ENCODE measurements around the gene LSM8. TPM values are rescaled to one million over a fixed set of nuclear protein-coding genes. Genes with fewer than 3 reads are reported as not detected.

Gene LSM8
- total and polyA plus RNA-seq, 8 donors = 7.9 to 24.6 (median 10.4) TPM

DNA sequence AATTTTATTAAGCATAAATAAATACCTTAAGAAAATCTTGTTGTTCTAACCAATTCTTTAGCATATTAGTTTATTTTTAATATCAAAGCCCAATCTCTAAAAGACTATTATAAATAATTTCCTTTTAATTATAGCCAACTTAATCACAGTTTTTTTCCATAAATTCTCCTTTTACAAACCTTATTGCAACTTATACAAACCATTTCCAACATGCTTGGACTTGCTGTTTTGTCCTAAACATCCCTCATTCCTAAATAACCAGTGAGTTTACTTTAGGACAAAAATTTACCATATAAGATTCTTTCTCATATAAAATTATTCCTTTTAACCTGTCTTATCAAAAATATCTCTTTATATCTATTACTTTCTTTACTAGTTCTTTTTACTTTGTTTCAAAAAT is 25.2 kb upstream of the LSM8 start:
- DNase-seq = no peak
- Histone ChIP-seq H3K27ac (no peak overlapping the region), H3K4me1 (no peaks in the 10 kb centered on the region), H3K4me3 (no peak overlapping the region), H3K27me3 (no peaks in the 10 kb centered on the region), H3K9me3 (no peaks in the 10 kb centered on the region), H3K36me3 (no peaks in the 10 kb centered on the region)
- intact Hi-C loops (cut with DNase I) = loop anchor here in 1 of 3 donors (10.0 kb wide), 1 partner anchor 414 kb away; no protein-coding TSS in a partner anchor
- FAIRE-seq = no peak
- no peak for ATAC-seq
- TF ChIP-seq, protein P1, sequence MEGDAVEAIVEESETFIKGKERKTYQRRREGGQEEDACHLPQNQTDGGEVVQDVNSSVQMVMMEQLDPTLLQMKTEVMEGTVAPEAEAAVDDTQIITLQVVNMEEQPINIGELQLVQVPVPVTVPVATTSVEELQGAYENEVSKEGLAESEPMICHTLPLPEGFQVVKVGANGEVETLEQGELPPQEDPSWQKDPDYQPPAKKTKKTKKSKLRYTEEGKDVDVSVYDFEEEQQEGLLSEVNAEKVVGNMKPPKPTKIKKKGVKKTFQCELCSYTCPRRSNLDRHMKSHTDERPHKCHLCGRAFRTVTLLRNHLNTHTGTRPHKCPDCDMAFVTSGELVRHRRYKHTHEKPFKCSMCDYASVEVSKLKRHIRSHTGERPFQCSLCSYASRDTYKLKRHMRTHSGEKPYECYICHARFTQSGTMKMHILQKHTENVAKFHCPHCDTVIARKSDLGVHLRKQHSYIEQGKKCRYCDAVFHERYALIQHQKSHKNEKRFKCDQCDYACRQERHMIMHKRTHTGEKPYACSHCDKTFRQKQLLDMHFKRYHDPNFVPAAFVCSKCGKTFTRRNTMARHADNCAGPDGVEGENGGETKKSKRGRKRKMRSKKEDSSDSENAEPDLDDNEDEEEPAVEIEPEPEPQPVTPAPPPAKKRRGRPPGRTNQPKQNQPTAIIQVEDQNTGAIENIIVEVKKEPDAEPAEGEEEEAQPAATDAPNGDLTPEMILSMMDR (IDR thresholded peaks at IDR 0.05) = no peak

DNA sequence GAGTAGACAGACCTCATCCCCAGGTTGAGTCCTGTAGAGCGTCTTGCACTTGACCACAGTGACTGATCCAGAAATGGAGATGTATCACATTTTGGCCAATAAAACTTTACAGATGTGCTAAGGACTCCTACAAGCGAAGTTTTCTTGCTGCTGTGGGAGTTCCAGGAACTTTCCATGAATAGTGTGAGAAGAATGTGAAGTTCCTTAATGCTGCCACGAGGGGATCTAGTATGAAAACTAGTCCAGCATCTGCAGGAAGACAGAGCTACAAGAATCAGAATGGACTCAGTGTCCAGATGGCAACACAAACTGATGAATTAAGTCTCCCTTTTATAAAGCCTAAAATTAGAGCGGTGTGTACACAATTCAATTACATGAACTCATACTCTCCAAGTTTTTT is 14.8 kb upstream of the LSM8 start:
- WGBS, 2 donors = 69 to 75% methylated on average over 4 of the region's 4 CpGs

DNA sequence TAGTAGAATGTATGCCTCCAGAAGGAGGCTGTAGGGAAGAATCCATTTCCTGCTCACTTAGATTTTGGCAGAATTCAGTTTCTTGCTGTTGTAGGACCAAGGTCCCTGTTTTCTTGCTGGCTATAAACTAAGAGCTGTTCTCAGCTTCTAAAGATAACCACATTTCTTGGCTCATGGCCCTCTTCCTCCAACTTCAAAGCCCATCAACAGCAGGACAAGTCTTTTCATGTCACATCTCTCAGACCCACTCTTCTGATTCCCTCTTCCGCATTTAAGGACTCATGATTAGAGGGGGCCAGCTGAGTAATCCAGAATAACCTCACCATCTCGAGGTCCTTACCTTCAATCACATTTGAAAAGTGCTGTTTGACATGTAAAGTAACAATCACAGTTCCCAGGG is 8.2 kb upstream of the LSM8 start:
- ATAC-seq (no peak), DNase-seq (no peak), FAIRE-seq (no peak)
- H3K4me1 ChIP-seq = no peaks in the 10 kb centered on the region
- H3K27ac ChIP-seq = no peak overlapping the region
- H3K27me3 ChIP-seq = no peaks in the 10 kb centered on the region
- H3K9me3 ChIP-seq = no peaks in the 10 kb centered on the region
- 72 to 78% methylated on average over 2 of the region's 2 CpGs for WGBS, 2 donors
- no peaks in the 10 kb centered on the region for H3K36me3 ChIP-seq
- no peak overlapping the region for H3K4me3 ChIP-seq
- intact Hi-C loops (cut with DNase I) = no loop called here
- TF ChIP-seq, protein P1 (IDR thresholded peaks at IDR 0.05) = no peak

More for the DNA sequence above, 14.8 kb upstream of the LSM8 start:
- Histone ChIP-seq H3K4me3 (no peak overlapping the region), H3K4me1 (no peaks in the 10 kb centered on the region), H3K9me3 (no peaks in the 10 kb centered on the region), H3K27me3 (peaks cover 0 to 6% (median 0%) of the 10 kb centered on the region in 4 donors), H3K27ac (no peak overlapping the region), H3K36me3 (no peaks in the 10 kb centered on the region)
- TF ChIP-seq, protein P1 (IDR thresholded peaks at IDR 0.05) = no peak
- ATAC-seq (no peak), DNase-seq (no peak), FAIRE-seq (no peak)
- intact Hi-C loops (cut with DNase I) = no loop called here

DNA sequence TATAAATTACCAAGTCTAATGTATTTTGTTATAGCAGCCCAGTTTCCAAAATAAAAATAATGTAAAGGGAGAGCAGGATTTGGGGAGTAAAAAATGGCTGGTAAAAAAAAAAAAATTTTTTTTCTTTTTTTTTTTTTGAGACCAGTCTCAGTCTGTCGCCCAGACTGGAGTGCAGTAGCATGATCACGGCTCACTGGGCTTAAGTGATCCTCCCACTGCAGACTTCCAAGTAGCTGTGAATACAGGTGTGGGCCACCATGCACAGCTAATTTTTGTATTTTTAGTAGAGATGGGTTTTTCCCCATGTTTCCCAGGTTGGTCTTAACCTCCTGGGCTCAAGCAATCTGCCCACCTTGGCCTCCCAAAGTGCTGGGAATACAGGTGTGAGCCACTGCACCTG is 4.8 kb upstream of the LSM8 start:
- intact Hi-C loops (cut with DNase I) = no loop called here
- FAIRE-seq (no peak), ATAC-seq (no peak)

More for the DNA sequence above, 4.8 kb upstream of the LSM8 start:
- 89 to 98% methylated on average over 2 of the region's 2 CpGs for WGBS, 2 donors
- Histone ChIP-seq H3K4me3 (no peak overlapping the region), H3K4me1 (no peaks in the 10 kb centered on the region), H3K27ac (no peak overlapping the region), H3K36me3 (no peaks in the 10 kb centered on the region), H3K27me3 (no peaks in the 10 kb centered on the region), H3K9me3 (no peaks in the 10 kb centered on the region)
- TF ChIP-seq, protein P1 (IDR thresholded peaks at IDR 0.05) = no peak
- DNase-seq = no peak

All from pancreas (tissue), 10 donors.